ENCODE measurements around the gene ZKSCAN7.

DNA sequence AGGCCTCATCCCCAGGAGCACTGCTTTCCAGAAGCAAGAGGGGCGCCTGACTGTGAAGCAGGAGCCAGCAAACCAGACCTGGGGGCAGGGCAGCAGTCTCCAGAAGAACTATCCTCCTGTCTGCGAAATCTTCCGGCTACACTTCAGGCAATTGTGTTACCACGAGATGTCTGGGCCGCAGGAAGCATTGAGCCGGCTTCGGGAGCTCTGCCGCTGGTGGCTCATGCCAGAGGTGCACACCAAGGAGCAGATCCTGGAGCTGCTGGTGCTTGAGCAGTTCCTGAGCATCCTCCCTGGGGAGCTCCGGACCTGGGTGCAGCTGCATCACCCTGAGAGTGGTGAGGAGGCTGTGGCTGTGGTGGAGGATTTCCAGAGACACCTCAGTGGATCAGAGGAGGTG is 2.1 kb downstream of the ZKSCAN7 start:
- TF ChIP-seq EZH2 (IDR thresholded peaks at IDR 0.05; ENCODE audit: low read depth): no peak
- TF ChIP-seq, protein P1, sequence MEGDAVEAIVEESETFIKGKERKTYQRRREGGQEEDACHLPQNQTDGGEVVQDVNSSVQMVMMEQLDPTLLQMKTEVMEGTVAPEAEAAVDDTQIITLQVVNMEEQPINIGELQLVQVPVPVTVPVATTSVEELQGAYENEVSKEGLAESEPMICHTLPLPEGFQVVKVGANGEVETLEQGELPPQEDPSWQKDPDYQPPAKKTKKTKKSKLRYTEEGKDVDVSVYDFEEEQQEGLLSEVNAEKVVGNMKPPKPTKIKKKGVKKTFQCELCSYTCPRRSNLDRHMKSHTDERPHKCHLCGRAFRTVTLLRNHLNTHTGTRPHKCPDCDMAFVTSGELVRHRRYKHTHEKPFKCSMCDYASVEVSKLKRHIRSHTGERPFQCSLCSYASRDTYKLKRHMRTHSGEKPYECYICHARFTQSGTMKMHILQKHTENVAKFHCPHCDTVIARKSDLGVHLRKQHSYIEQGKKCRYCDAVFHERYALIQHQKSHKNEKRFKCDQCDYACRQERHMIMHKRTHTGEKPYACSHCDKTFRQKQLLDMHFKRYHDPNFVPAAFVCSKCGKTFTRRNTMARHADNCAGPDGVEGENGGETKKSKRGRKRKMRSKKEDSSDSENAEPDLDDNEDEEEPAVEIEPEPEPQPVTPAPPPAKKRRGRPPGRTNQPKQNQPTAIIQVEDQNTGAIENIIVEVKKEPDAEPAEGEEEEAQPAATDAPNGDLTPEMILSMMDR (conservative IDR thresholded peaks at IDR 0.05): no peak
